ENCODE data around the gene NAXD.
A peak's percentile ranks its signal among the peaks of the same experiment; 100 is the strongest.

NAXD gene

GRCh38 chr13:110680852-110681251 lies 65.5 kb downstream of the NAXD start:
- in situ Hi-C loops (cut with HindIII; ENCODE audit: low sequenced_read_pairs), result no loop called here
- peak; percentile 54 for TF ChIP-seq CTCF (IDR thresholded peaks at IDR 0.05; ENCODE audit: low read depth, low read length, missing control alignments)
- no peak overlapping the region for H3K4me3 ChIP-seq (ENCODE audit: low read depth, low read length)
- no peak for DNase-seq (ENCODE audit: low read depth)

- in situ Hi-C loops (cut with HindIII; ENCODE audit: low sequenced_read_pairs), result no loop called here
Observed at GRCh38 chr13:110681868-110682550, 66.7 kb downstream of the NAXD start.

GRCh38 chr13:110682746-110683145 lies 67.4 kb downstream of the NAXD start:
- no peak overlapping the region for H3K4me3 ChIP-seq (ENCODE audit: low read depth, low read length)
- TF ChIP-seq CTCF (IDR thresholded peaks at IDR 0.05; ENCODE audit: low read depth, low read length, missing control alignments), result no peak
- in situ Hi-C loops (cut with HindIII; ENCODE audit: low sequenced_read_pairs), result no loop called here
- DNase-seq (ENCODE audit: low read depth), result no peak

More at GRCh38 chr13:110681868-110682550, 66.7 kb downstream of the NAXD start:
- H3K4me3 ChIP-seq (ENCODE audit: low read depth, low read length), result no peak overlapping the region
- DNase-seq (ENCODE audit: low read depth), result no peak
- TF ChIP-seq CTCF (IDR thresholded peaks at IDR 0.05; ENCODE audit: low read depth, low read length, missing control alignments), result no peak

- in situ Hi-C loops (cut with HindIII; ENCODE audit: low sequenced_read_pairs), result no loop called here
- no peak for DNase-seq (ENCODE audit: low read depth)
- peak; percentile 49 for TF ChIP-seq CTCF (IDR thresholded peaks at IDR 0.05; ENCODE audit: low read depth, low read length, missing control alignments)
- H3K4me3 ChIP-seq (ENCODE audit: low read depth, low read length), result no peak overlapping the region
Observed at GRCh38 chr13:110683203-110683883, 68.0 kb downstream of the NAXD start.

GRCh38 chr13:110683921-110684320 lies 68.6 kb downstream of the NAXD start:
- no peak overlapping the region for H3K4me3 ChIP-seq (ENCODE audit: low read depth, low read length)
- in situ Hi-C loops (cut with HindIII; ENCODE audit: low sequenced_read_pairs), result no loop called here
- TF ChIP-seq CTCF (IDR thresholded peaks at IDR 0.05; ENCODE audit: low read depth, low read length, missing control alignments), result no peak
- no peak for DNase-seq (ENCODE audit: low read depth)

- no peak overlapping the region for H3K4me3 ChIP-seq (ENCODE audit: low read depth, low read length)
- DNase-seq (ENCODE audit: low read depth), result no peak
- in situ Hi-C loops (cut with HindIII; ENCODE audit: low sequenced_read_pairs), result no loop called here
- TF ChIP-seq CTCF (IDR thresholded peaks at IDR 0.05; ENCODE audit: low read depth, low read length, missing control alignments), result no peak
Observed at GRCh38 chr13:110684388-110685056, 69.2 kb downstream of the NAXD start.
